Cortex of kidney (tissue), 1 donor: ENCODE measurements around the gene NFE2L1.
"Not testable (repeated sequence)": the region's sequence is repeated elsewhere in the genome, so short reads cannot be mapped to it uniquely, and the experiment has no call there.

ENCODE experiments used
- DNase-seq: peaks from one replicate; lab custom pipeline; 2025; lab: John Stamatoyannopoulos, UW

Gene NFE2L1

GRCh38 chr17:48024149-48025039 is 23.8 kb upstream of the NFE2L1 start:
- no peak for DNase-seq

- DNase-seq, result peak; percentile 74
Observed at GRCh38 chr17:48025040-48025903, 22.9 kb upstream of the NFE2L1 start.

GRCh38 chr17:48025904-48026501 is 22.2 kb upstream of the NFE2L1 start:
- DNase-seq, result no peak

- no peak for DNase-seq
Observed at GRCh38 chr17:48026502-48027321, 21.4 kb upstream of the NFE2L1 start.

- no peak for DNase-seq
Observed at GRCh38 chr17:48027322-48027981, 20.7 kb upstream of the NFE2L1 start.

GRCh38 chr17:48028736-48029135 is 19.4 kb upstream of the NFE2L1 start:
- DNase-seq, result no peak

- no peak for DNase-seq
Observed at GRCh38 chr17:48030531-48030930, 17.6 kb upstream of the NFE2L1 start.

GRCh38 chr17:48031966-48032365 is 16.2 kb upstream of the NFE2L1 start:
- DNase-seq, result no peak

- not testable (repeated sequence) for DNase-seq
Observed at GRCh38 chr17:48034734-48035133, 13.4 kb upstream of the NFE2L1 start.

- DNase-seq, result no peak
Observed at GRCh38 chr17:48036693-48037035, 11.5 kb upstream of the NFE2L1 start.

- DNase-seq, result no peak
Observed at GRCh38 chr17:48037036-48037837, 10.9 kb upstream of the NFE2L1 start, which contains the start of gene COPZ2. Gene COPZ2, minus strand, starts transcription at chr17:48037797. Its CDS starts 20 bp downstream, at chr17:48037777.

- DNase-seq, result no peak
Observed at GRCh38 chr17:48037838-48038323, 10.3 kb upstream of the NFE2L1 start.

GRCh38 chr17:48038687-48039086 is 9.5 kb upstream of the NFE2L1 start:
- DNase-seq, result no peak

GRCh38 chr17:48043176-48043575 is 5.0 kb upstream of the NFE2L1 start:
- no peak for DNase-seq

GRCh38 chr17:48044851-48045250 is 3.3 kb upstream of the NFE2L1 start:
- DNase-seq, result no peak

- no peak for DNase-seq
Observed at GRCh38 chr17:48045316-48046001, 2.7 kb upstream of the NFE2L1 start.

- DNase-seq, result no peak
Observed at GRCh38 chr17:48046296-48046695, 1.9 kb upstream of the NFE2L1 start.

- no peak for DNase-seq
Observed at GRCh38 chr17:48047113-48047740, 932 bp upstream of the NFE2L1 start.
